HG03196 (cell line): ENCODE data around the gene LHPP.
"Not testable (repeated sequence)": the region's sequence is repeated elsewhere in the genome, so short reads cannot be mapped to it uniquely, and the experiment has no call there.

Source experiments
- ATAC-seq: cut with Tn5 transposase; IDR thresholded peaks from one replicate; pipeline ENCODE4 v1.9.1; 2021; ENCODE audit not compliant: unreplicated experiment

Gene LHPP

DNA sequence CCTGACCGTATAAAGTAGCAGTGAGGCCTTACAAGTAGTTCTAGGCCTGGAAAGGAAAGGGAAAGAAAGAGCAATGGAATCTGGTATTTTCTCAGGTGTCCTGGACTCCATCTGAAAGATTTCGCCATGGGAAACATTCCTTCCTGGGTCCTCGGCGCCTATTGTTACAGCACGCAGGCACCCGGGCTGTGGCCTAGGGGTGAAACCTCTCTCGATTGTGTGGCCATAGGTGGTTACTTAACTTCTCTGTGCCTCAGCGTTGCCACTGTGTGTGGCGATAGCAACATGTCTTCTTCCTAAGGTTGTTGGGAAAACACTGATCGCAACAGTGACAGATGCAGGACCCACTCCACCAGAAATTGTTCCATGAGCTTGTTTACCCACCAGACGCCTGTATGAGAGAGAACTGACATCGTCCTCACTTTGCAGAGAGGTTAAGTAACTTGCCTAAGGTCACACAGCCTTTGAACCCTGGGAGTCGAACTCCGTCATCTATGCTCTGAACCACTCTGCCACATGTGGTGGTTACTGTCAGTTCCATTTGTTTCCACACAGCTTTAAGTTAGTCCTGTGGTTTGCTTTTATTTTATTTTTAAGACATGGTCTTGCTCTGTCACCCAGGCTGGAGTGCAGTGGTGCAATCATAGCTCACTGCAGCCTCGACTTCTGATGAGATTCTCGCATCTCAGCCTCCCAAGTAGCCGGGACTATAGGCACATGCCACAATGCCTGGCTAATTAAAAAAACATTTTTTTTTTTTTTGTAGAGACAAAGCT, 73.4 kb downstream of the LHPP start:
- no peak for ATAC-seq

DNA sequence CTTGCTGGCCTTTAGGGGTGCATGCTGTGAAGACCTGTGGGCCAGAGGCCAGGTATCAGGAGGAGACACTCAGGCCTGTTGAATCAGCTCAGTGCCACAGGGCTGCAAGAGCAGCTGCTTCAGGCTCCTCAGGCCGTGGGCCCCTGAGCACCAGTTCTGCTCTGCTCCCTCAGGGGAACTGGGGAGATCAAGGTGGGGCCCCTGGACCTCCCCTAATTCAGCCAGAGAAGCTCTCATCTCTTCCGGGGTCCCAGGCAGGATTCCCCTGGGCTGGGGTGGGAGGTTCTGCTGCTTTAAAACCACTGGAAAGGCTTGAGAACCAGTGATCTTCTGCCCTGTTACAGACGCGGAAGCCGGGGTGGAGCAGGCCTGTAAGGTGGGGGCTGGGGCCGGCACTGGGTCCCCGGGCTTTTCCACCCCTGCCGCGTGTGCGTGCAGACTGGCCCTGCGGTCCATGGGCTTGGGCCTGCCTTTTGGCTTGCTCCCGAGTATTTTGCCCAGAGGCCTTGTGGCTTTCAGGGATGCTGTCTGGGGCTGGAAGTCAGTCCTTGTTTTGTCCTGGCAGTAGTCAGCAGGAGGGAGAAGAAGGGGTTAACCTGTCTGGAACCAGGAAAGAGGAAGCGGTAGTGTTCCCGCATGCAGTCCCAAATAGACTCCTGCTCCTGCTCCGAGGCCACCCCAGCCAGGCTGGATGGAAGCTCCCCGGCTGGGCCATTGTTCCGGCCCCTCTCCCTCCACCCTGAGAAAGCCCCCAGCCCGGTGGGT, 74.3 kb downstream of the LHPP start:
- no peak for ATAC-seq

DNA sequence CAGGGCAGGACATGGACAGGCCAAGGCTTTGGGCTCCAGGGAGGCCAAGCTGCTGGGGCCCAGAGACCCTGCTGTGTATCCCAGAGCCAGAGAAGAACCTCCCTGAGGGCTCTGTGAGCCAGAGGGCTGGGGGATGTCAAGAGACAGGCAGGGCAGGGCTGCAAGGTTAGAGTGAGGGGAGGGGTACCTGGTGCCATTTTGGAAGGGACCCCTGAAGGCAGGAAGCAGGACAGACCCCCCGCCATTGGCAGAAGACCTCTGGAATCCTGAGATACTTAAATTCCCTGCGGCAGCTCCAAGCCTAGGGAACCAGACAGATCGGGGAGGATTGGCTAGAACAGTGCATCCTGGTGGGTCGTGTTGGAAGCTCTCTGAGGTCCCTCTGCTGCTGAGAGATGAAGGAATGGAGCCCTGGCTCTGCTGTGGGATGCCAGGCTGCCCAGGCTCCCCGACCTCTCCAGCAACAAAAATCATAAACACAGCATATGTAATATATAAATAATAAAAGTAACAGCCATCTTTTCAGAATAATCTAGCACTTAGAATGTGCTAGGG, 75.0 kb downstream of the LHPP start:
- ATAC-seq, result no peak

DNA sequence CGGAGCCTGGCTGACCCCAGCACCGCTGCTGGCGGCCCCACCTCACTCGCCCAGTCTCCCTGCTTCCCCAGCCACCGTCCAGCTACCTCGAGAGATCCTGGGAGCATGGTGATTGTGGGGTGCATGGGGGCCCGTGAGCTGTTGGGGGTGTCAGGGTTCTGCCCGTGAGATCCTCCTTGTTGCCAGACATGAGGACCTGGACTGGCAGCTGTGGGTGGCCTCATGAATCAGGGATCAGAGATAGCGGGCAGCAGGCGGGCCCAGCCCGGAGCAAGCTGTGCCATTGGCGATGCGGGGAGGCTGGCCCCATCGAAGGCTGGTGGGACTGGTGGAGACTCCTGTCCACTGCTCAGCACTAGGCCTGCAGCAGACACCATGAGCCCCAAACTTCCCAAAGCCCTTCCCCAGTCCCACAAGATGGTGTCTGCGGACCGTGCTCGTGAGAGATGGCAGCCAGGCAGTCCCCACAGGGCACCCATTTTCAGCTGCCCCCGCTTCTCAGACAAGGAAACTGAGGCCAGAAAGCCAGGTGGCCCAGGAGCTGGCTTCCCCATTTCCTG, 75.6 kb downstream of the LHPP start:
- no peak for ATAC-seq

DNA sequence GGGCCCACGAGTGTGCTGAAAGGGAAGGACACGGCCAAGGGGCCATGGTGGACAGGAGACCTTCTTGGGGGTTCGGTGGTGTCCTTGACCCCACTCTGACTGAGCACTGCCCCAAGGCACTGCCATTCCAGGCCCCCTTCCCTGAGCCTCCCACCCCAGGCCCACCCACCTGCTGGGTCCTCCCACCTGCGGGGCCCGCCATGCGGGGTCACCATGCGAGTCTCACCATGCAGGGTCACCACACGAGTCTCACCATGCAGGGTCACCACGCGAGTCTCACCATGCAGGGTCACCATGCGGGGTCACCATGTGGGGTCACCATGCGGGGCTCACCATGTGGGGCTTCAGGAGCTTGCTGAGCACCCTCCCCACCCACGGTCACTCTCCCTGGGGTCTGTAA, 76.3 kb downstream of the LHPP start:
- no peak for ATAC-seq

DNA sequence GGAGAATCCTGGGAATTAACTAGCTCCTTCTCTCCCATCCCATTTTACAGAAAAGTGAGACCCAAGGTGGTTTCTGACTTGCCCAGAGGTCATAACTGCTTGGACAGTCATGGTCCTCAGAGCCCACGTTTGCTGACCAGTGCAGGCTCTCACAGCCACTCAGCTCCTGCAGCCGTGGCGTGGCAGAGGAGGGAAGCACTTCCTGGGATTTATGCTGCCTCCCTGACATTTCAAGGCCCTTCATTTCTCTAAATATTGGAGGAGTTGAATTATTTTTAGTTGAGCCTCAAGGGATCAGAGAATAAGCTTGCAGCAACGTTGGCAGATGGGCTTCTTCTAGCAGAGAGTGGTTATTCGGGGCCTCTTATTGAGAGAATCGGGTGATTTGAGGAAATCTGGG, 77.1 kb downstream of the LHPP start:
- no peak for ATAC-seq

DNA sequence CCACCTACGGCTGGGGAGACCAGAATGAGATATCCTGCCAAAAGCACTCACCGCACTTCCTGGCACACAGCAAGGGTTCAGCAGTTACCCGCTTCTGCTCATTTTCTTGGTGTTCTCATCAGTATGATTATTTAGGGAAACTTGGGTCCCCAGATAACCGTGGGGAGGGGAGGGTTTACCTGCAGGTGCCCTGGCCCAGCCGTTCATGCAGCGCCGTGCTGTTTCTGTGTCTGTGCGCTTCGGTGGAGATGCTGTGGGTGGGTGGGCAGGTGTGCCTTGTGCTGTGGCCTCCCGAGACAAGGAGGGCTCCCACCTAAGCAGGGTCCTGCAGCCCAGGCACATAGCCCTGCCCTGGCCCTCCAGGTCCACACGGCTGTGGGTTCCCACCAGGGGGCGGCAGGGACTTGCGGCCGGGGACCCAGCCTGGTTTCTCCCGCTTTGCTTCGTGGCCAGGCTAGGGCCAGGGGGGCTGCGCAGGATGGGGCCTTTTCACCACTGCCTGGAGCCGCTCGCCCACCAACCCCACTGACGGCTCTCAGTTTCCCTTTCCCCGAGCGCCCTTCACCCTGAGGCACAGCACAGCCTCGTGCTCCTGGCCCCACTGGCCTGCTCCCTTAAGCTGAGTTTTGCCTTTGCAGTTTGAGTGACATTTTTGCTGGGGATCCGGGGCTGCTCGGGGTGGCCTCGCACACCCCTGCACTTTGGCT, 78.5 kb downstream of the LHPP start:
- ATAC-seq, result no peak

DNA sequence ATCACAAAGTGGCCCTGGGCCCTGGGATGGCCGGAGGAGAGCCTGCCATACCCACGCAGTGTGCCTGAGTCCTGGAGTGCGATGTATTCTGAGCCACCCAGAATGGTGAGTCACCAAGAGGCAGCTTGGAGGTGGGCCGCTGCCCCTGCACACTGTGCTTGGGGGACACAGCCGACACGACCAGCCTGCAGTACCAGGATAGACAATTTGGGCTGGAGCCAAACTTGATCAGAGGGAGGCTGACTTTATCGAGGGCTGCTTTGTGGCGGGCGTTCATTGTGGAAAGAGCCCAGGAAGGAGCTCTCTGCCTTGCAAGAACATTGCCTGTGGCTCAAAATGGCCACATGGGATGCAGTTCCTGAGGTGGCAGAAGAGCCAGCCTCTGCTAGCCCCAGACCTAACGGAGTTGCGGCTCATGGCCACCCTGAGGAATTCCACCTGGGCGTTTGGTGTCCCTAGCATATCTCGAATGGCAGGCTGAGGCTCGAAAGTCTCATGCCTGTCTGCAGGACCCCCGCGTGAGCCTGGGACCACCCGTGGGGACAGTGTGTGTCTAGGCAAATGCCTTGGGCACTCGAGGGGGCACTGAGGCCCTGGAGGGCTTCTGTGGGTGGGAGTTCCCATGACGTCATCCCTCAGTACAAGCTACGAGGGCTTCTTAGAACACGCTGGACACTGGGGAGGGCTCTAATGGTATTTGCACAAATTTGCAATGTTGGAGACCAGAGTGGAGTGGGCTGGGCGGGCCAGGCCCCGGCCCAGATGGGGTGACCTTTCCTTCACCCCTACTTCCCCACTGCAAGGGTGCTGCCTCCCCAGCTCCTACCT, 79.7 kb downstream of the LHPP start:
- ATAC-seq, result no peak

DNA sequence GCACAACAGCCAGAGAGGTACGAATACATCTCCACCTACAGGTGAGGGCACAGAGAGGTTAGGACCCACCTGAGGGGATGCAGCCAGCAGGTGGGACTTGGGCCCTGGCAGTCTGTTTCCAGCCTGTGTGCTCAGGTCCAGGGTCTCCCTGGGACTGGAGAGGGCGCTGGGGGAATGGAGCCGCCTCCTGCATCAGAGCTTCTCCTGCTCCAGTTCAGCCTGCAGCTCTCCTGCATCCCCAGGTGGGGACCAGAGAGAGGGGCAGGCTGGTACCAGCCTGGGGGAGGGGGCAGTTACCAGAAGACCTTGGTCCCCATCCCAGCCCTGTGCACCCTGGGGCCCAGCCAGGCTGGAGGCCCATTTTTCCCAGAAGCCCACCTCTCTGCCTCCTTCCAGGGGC, 80.7 kb downstream of the LHPP start:
- ATAC-seq, result no peak

DNA sequence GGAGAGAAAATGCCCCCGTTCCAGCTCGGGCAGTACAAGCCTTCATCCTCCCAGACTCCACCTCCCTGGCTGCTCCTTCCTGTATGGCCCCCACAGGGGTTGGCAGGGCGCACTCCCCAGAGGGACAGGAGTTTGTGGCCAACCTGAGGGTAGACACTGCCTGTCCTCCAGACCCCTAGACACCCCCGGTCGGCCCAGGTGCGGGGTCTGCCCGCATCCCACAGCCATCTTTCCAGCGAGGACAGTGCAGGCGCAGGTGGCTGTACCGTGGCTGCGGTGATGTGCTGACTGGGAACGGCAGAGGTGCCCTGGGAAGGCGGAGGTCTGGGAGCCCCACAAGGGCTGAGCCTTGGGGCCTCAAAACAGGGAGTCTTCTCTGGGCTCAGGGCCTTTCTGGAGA, 81.5 kb downstream of the LHPP start:
- no peak for ATAC-seq

DNA sequence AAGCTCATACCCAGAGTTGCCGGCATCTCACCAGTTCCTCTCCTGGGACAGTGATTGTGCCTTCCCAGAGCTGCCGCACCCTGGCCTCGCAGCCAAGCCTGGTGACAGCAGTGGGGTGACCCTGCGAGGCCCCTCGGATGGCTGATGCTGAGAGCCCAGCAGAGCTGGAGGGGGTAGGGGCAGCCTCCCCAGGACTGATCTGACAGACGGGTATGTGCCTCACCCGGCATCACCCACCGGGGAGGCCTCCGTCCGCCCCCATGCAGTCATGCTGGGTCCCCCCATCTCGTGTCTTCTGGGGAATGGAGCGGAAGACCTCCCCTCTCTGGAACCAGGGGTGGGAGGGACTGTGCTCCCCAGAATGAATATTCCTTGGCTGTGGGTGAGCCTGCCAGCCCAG, 82.3 kb downstream of the LHPP start:
- no peak for ATAC-seq

DNA sequence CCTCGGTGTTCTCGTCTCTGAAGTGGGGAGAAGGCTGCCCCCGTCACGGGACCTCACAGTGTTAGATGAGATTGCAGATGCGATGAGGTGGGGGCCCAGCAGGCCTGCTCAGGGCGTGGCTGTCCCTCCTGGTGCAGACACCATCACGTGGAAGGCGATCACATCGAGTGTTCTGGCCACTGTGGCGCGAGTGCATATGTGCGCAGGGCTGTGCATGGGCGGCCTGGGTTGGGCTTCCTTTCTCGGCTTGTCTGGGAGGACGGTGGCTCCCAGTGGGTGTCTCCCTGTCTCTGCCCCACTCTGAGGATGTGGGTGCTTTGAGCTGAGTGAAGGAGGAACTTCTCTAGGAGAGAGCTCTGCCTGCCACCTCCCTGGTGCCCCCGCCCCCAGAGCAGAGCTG, 83.1 kb downstream of the LHPP start:
- ATAC-seq, result no peak

DNA sequence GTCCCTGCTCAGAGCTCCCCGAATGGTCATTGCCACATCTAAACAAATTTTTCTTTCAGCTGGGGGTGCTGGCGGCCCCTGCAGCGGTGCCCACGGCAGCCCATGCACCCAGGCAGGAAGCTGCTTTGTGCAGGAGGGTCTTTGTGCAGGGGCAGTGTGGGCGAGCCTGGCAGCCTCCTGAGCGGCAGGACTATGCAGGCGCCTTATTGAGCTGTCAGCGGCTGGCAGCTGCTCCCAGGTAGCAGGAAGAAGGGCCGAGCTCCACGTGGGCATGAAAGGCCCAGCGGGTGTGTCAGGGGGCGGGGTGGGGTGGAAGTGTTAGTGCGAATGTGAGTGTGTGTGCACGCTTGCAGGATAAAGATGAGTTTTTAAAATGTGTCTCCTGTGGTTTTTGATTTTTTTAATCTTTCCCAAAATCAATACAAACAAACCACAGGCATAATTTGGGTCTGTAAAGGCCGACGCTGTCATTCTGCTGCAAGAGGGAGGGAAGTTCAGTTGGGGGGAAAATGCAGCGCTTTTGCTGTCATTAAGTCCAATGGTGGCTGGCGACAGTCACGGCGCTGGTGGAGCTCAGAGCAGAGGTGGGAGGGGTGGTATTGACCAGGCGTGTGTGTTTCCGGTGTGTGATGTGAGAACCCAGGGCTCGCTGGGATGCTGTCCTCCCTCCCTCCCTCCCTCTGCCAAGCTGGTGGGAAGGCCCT, 83.9 kb downstream of the LHPP start:
- no peak for ATAC-seq

DNA sequence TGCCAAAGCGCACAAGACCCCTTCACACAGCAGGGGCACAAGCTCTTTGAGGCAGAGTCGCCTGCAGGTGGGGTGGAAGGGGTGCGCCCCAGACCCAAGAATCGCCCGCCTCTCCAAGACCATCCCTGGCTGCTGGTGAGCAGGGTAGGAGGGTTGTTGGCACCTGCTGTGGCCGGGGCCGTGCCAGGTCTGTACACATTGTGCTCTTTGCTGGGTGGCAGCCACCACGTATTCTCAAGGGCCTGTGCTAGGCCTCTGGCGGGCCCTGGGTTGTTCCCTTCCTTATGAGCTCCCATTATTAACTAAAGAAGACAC, 84.4 kb downstream of the LHPP start:
- ATAC-seq, result no peak

DNA sequence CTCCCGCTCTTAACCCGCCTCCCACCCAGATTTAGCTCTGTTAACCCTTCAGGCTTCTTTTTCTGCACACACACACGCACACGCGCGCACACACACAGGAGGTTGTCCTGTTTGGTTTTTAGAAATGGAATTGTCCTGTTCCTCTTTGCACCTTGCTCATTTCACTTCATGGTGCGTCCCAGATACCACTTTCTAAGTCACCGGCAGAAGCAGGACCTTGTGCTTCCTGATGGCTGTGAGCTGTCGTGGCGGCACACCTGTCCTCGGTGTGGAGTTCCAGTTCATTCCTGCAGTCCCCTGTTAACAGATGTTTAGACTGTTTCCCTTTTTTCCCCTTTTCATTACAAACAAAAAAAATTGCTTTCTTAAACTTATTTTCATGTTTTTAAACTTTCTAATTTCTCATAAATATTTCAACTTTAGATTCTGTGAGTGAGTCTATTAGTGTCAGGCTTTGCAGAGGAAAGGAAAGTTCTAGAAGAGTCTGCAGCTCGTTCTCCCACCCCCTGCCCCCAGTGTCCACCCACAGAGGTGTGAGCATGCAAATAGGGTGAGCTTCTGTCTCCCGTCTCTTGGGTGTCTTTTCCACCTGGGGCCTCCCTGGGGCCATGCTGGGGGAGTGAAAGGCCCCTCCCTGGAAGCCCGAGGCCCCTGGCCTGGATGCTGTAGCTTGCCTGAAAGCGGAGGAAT, 85.5 kb downstream of the LHPP start:
- ATAC-seq, result no peak

DNA sequence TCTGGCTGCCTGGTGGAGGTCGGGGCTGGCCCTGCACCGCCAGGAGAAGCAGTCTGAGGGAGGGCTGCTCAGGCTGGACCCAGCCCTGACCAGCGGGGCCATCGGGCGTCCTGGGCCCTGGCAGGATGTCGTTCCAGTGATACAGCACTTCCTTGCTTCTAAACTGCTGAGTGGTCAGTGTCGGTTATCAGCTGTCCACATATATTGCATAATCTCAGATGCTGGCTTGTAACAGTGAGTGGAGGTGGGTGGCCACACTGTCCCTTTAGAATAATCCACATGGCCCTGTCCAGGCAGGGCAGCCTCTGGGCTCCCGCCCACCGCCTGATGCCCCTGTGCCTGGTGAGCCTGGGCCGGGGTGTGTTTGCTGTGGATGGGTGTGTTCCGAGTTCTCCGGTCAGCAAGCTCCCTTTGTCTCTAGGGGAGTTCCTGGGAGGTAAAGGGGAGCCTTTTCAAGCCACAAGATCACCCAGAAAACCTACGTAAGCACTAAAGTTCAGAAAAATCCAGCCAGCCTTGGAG, 86.1 kb downstream of the LHPP start:
- ATAC-seq, result no peak

DNA sequence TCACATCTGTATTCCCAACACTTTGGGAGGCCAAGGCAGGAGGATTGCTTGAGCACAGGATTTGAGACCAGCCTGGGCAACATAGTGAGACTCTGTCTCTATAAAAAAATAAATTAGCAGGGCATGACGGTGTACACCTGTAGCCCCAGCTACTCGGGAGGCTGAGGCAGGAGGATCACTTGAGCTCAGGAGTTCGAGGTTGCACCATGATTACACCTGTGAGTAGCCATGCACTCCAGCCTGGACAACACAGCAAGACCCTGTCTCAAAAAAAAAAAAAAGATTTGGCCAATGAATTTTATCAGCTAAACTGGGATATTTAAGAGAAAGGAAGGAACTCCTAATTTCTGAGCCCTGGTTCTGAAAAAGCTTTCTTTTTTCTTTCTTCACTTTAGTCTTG, 87.5 kb downstream of the LHPP start:
- not testable (repeated sequence) for ATAC-seq

DNA sequence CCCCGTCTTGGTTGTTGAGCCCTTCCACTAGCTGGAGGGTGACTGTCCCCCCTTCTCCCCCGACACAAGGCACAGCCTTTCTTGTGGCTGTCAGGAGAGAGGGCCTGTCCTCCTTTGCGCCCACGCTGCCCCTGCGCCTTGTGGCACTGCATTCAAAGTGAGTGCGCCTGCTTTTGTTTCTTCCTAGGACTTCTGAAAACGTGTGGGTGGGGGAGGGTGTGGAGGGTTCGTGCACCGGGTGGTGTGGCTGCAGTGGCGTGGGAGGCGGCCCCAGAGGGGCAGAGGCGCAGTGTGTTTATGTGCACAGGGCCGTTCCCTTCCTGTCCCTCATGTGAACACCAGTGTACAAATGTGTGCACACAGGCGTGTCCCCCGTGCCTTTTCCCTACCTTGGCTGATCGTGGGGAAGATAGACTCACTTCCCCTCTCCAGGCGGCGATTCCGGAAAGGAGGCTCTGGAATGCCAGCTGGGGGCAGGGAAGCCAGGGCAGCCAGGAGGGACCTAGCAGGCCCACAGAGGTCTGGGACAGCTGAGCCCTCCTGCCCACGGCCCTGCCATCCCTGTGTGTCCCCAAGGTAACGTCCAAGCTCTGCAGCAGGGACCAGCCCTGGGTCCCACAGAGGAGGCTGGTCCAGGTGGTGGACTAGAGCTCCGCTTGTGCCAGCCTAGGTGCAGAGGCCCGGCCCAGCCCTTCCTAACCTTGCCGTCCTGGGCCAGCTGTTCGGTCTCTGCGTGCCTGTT, 88.8 kb downstream of the LHPP start:
- no peak for ATAC-seq

DNA sequence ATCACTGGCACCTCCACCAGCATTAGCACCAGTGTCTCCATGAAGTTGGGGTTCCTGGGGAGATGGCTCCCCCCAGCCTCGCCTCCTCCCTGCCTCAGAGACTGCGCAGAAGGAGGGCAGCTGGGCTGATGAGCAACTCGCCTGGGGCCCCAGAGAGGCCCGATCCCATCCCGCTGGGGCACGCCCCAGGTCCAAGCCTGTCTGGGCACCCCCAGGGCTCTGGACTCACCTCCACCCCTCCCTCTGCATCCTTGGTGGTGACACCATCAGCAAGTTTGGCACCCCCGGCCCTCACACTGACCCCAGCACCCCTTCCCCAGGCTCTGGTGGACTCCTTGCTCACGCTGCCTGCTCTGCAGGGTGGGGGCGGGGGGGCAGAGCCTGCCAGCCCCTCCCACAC, 89.5 kb downstream of the LHPP start:
- no peak for ATAC-seq
